Endometrium (tissue), 2 donors: ENCODE measurements around the gene IPCEF1.
"Not testable (repeated sequence)": the region's sequence is repeated elsewhere in the genome, so short reads cannot be mapped to it uniquely, and the experiment has no call there.

Source experiments
- FAIRE-seq: peaks from 2 replicates; lab custom pipeline; 2012; peaks lifted over from hg19 to GRCh38; lab: Jason Lieb, UNC
- donor health status: control.
- donor health status: control.

The IPCEF1 gene

DNA sequence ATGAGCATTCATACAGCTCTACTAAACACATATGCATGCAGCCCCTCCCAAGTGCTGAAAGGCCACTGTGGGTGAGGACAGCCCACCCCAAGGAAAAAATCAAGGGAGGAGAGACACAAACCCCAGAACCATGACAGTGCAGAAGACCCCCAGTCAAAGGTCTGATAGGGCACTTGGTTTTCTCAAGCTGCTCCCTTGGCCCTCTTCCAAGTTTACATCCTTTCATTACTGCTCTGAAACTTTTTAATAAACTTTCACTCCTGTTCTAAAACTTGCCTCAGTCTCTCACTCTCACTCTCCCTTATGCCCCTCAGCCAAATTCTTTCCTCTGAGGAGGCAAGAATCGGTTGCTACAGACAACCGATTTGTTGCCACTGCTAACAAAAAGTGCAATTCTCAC is 24.9 kb downstream of the IPCEF1 start:
- no peak for FAIRE-seq

DNA sequence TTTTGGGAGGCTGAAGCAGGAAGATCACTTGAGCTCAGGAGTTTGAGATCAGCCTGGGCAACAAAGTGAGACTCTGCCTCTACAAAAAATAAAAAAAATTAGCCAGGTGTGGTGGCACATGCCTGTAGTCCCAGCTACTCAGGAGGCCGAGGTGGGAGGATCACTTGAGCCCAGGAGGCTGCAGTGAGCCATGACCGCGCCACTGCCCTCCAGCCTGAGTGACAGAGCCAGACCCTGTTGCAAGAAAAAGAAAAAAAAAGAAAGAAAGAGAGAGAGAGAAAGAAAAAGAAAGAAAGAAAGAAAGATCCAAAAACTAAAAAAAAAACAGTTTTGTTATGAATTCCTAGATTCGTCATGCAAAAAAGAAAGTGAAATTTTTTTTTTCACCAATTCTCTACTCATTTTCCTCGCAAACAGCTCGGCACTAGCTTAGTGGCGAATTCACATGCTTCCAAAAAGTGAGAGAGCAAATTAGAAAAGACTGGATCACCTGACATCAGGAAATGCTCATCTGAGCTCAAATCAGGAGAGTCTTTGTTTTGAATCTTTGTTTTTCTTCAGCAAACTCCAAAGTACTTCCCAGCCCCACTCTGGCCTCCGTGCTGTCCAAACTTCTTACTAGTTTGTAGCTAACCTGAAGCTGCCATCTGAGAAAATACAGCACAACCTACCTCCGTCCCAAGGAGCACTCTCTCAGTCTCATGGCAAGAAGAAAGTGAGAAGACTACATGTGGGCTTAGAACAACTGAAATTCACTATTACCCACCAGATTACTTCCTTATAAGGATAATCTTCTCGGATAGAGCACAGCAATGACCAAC is 27.0 kb downstream of the IPCEF1 start:
- no peak for FAIRE-seq

DNA sequence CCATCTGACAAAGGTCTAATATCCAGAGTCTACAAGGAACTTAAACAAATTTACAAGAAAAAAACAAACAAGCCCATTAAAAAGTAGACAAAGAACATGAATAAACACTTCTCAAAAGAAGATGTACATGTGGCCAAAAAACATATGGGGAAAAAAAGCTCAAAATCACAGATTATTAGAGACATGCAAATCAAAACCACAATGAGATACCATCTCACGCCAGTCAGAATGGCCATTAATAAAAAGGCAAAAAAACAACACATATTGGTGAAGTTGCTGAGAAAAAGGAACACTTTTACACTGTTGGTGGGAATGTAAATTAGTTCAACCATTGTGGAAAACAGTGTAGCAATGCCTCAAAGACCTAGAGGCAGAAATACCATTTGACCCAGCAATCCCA is 29.3 kb downstream of the IPCEF1 start:
- FAIRE-seq, result not testable (repeated sequence)

DNA sequence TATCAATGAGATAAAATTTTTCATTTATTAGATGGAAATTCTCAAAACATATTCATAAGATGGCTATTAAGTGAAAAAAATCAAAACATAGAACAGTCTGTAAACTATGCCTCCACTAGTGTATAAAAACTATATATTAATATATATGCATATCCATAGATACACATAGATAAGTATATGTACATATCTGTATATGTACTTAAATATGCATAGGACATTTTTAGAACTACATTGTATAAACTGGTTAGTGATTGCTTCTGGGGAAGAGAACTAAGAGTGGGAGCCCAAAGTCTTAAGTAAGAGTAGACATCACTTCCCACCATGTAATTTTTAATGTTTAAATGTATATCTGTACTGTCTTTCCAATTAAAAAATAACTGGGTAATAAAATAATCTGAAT is 31.5 kb downstream of the IPCEF1 start:
- no peak for FAIRE-seq

DNA sequence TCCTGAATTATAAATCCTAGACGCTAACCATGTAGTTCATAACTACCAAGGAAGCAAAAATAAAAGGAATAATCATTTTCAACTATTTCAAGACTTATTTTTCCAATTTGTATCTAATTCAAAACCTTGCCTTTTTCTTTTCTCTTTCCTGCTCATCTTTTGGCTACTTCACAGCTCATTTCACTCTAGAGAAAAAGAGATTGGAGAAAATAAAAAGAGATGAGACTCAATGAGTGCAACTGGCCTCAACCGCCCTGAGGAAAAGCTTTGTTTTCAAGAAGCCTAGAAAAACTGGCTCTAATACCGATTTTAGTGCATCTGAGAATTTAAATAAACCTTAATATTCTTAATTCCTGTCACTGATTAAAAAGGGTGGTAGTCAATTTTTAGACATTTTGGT is 36.4 kb downstream of the IPCEF1 start:
- no peak for FAIRE-seq

DNA sequence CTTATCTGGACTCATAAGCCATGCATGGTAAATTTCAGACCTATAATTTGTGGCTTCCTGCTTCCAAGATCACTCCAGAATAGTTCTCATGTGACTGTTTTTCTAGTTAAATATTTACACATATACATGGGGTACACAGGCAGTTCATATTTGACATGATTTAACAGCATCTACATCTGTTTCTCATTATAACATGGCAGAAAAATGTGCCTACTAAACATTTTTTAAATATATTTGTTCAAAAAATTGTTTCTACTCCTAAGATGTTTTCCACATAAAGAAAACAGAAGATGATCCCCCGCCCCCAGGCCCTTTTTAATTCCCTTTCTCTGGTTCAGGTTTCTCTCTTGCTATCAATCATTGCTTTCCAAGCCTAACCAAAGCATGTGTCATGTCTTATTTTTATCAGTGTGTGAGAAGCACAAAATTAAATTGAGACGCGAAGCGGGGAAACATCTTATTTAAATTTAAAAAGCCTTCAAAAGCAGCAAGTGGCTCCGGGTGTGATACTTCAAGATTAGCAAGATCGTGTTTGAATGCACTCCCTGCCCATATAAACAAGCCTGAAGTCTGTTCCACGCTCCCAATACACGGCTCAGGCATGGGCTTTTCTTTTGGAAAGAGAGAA is 37.3 kb downstream of the IPCEF1 start:
- FAIRE-seq, result peak; percentile 90

DNA sequence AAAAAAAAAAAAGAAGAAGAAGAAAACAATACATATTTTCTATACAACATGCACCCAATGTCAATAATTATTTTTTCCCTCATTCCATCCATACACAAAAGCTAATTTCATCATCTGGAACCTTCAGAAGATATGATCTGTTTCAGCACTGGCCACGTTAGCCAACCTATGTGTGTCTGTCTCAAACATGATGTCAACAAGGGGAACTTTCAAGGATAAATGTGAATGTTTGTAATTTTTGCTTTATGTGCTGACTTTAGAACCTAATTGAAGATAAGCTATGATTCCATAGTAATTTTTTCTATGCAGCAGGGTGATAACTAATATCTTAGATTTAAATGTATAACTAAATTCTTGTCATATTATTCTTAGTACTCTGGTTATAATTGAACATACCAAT is 37.9 kb downstream of the IPCEF1 start:
- FAIRE-seq, result no peak

DNA sequence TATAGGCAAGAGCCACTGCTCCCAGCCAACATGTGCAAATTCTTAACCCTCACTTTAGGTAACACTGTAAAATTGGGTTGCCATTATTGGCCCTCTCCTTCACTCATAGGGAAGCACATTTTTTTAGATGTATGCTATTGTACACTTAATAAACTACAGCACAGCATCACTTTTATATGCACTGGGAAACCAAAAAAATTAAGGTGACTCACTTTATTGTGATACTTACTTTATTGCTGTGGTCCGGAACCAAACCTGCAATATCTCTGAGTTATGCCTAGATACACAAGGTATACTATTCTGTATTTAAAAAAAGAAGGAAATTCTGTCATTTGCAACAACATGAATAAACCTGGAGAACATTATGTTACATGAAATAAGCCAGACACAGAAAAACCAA is 40.5 kb downstream of the IPCEF1 start:
- no peak for FAIRE-seq

DNA sequence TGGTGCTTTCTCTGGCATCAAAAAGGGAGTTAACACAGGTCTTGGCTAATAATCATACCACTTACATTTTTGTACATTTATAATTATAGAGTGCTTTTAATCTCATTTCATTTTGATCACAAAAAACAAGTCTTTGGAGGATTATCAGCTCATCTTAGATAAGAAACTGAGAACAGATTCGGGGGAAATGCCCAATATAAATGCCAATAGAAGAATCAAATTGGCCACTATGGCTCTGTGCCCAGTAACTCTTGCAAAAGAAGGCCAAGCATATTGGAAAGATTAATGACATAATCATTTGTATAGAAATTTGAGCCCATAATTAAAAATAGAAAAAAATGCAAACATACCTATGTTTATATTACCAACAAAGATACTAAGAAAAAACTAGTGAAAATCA is 42.5 kb downstream of the IPCEF1 start:
- FAIRE-seq, result no peak

DNA sequence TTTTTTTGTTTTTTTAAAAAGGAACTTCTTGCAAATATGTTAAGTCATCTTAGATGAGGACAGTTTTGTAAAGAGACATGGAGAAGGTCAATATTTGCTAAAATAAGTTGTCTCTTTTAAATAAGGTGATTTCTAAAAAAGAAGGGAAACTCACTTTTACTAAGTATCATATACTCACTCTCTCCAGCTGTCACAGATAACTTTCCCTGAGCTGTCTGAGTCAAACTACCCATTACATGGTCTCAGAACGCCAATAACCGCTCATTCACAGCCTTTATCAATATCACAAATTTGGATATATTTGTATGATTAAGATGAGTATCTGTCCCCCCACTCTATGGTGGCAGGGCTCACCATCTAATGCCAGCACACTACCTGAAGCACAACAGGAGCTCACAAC is 47.6 kb downstream of the IPCEF1 start:
- FAIRE-seq, result no peak

DNA sequence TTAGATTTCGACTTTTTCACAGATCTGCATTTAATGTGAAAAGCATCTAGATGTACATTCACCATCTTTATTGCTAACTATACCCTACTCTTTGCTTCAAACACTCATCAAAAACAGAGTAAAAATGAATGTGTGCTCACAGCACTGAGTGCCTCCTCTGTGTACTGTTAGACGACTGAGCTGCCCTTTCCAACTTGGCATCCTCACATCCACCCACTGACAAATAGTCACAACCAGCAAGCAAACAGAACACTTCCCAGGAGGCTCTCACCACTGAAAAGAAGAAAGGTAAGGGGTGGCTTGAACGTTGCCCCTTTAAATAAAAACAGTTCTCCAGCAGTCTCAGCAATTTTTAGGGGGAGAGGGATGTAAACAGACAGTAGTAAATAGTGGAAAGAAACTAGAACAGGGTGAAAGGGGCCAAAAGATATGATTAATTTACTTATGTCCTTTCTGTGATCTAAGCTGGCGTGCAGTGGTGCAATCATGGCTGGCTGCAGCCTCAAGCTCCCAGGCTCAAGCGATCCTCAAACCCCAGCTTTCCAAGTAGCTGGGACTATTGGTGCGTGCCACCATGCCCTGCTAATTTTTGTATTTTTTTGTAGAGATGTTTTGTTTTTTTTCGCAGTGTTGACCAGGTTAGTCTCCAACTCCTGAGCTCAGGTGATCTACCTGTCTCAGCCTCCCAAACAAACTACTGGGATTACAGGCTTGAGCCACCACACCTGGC is 48.7 kb downstream of the IPCEF1 start:
- FAIRE-seq, result no peak

DNA sequence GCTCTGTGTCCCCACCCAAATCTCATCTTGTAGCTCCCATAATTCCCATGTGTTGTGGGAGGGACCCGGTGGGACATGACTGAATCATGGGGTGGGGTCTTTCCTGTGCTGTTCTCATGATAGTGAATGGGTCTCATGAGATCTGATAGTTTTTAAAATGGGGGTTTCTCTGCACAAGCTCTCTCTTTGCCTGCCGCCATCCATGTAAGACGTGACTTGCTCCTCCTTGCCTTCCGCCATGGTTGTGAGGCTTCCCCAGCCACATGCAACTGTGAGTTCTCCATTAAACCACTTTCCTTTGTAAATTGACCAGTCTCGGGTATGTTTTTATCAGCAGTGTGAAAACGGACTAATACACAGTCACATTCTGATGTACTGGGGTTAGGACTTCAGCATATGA is 49.5 kb downstream of the IPCEF1 start:
- not testable (repeated sequence) for FAIRE-seq

DNA sequence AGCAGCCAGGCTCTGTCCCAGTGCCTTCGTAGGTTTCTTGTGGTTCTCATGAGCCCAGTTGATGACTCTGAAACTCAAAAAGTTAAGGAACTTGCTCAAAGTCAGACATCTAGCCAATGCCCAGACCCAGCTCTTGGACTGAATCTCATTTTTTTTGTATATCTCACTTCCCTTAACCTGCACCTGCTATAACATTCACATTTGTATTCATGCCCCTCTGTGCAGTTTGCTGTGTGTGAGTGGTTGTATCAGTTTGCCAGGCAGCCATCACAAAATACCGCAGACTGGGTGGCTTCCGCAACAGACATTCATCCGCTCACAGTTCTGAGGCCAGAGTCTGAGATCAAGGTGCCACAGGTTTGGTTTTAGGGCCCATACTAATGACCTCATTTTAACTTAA is 49.9 kb downstream of the IPCEF1 start:
- FAIRE-seq, result no peak

DNA sequence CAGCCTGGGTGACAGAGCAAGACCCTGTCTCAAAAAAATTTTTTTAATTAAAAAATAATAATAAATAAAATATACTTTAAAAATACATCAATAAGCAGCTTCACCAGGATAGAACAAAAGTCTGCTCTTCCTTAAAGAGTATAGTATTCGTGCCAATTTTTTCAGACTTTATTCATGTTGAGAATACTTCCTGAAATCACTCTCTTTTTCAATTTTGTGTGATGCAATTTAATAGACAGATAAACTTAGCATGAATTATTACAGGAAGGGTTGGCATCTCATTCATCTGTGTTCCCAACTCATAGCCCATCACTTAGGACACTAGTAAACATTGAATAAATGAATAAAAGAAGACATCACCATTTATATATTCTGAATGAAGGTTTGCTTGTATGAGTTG is 52.4 kb downstream of the IPCEF1 start:
- no peak for FAIRE-seq

DNA sequence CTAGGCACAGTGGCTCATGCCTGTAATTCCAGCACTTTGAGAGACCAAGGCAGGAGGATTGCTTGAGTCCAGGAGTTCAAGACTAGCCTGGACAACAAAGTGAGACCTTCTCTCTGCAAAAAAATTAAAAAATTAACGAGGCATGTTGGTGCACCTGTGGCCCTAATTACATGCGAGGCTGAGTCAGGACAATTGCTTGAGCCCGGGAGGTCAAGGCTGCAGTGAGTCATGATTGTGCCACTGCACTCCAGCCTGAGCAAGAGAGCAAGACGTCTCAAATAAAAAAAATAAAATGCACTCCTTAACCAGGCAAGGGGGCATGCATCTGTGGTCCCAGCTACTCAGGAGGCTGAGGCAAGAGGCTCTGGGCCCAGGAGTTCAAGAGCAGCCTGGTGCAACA is 53.0 kb downstream of the IPCEF1 start:
- FAIRE-seq, result not testable (repeated sequence)

DNA sequence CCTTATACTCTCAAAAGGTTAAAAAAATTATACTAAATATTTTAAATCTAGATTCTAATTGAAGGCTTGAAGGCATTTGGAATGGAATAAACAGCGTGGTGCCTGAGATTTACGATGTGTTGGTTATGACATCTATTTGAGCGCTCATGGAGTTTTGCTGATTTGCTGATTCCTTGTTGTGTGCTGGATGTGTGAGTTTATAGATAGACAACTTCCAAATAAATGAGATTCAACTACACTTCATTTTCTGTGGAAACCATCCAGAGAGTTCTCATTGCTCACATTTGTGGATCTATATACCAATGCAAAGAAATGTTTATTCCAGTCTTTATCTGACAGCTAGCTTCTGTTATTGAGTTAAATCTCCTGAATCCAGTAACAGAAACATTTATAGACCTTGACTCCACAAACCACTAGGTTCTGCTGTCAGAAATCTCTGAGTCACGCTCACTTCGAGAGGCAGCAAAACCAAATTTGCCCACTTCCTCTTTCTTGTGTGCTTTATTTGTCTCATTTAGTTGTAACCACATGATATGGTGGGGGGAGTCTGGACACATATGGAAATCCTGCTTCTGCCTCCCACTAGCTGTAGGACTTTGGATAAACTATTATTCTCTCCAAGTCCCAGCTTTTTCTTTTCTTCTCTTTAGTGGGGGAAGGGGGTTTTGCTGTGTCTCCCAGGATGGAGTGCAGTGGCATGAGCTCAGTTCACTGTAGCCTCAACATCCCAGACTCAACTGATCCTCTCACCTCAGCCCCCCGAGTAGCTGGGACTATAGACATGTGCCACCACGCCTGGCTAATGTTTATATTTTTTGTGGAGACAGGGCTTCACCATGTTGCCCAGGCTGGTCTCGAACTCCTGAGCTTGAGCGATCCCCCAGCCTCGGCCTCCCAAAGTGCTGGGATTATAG is 54.5 kb downstream of the IPCEF1 start:
- no peak for FAIRE-seq

DNA sequence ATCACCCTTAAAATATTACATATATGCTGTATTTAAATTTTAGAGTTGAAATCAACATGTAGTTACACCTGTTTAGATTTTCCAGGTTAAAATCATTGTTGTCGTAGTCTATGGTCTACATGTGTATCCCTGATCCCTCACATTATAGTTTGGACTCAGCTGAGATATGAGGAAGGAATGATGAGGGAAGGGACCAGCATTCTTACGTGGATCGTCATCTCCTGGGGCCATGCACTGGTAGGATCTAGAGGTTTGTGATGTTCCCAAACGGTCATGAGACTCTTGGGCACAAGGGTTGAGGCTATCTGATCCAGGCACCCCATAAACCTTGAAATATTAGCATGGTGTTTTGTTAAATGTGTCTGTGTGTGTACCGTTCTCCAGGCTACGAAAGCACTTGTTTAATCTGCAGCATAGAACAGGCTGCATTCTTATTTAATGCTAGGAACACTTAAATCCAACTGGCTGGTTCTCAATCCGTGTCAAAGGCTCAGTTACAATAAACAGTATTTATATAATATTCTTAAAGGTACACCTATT is 55.4 kb downstream of the IPCEF1 start:
- FAIRE-seq, result no peak

DNA sequence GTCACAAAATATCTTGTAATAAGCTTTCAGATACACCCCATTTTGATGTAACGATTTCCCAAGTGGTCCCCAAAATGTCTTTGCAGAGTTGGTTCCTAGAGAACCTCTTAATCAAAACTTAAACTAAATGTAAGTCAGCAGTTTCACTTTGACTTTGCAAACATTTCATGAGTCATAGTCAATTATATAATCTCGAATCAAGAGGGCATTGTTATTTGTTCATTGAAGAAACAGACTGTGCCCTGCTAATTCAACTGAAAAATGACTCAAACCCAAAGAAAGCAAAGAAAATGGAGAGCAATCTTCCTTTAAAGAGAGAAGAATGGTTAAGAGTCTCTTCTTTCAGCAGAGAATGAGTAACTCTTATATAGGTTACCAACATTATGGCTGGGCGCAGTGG is 58.3 kb downstream of the IPCEF1 start:
- FAIRE-seq, result no peak

DNA sequence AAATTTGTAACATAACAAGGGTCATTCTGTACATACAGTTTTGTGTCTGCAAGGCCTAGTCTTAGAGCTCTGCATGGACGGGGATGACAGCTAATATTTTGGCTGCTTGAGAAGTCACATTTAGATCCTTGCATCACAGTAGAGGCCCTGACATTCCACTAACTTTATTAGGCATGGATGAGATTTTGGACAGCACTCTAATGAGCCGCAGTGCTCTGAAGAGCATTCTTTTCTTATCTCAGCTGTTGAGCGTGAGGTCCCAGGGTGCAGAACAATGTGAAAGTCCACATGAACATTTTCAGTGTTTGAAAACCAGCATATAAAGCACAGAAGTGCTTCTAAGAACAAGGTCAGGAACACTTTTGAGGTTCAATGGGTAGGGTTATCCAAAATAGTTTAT is 58.9 kb downstream of the IPCEF1 start:
- FAIRE-seq, result no peak

DNA sequence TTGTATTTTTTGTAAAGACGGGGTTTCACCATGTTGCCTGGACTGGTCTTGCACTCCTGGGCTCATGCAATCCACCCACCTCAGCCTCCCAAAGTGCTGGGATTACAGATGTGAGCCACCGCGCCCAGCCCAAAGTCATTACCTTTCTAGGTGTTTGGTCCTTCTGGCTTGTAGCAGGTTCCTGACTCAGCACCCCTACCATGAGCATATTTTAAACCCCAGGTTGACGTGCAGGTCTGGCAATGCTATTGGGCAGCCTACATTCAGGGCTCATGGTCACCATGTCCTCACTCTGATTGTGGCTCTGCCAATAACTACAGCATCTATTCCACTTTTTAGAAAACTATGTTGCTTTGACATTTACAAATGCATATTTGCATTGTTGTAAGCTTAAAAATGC is 59.4 kb downstream of the IPCEF1 start:
- FAIRE-seq, result no peak

DNA sequence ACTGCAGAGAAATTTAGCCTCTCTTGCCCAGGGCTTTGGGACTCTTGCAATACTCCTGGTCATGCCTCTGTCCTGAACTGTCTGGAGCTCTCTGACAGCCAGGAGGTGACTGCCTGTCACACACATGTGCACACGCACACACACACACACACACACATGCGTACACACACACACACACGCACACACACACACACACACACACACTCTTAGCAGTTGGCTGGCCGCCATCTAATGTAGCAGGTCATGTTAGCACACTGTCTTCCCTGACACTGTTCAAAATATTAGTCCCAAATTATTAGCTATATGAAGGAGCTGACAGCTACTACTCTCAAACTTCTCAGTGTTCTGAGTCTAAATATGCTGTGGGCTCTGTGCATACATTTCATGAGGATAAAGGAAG is 60.9 kb downstream of the IPCEF1 start:
- no peak for FAIRE-seq
